HepG2 (cell line): ENCODE data around the gene HAGH. TPM values are rescaled to one million over a fixed set of nuclear protein-coding genes. Genes with fewer than 3 reads are reported as not detected.

Experiments used
- ARHGAP35 ChIP-seq: sonication (generic); formaldehyde crosslinking; IDR thresholded peaks from 2 replicates; pipeline ENCODE4 v1.9.0; 2022; ENCODE audit warnings: mild to moderate bottlenecking, inconsistent platforms, moderate library complexity, missing genetic modification reagents, borderline replicate concordance
- CREB1 ChIP-seq, 2 experiments: fragments of 450-650 bp in 1 of 2; IDR thresholded peaks; 2 replicates each; pipeline ENCODE4 v1.6.1; 2016 to 2017; ENCODE audit warnings: control low read depth in 1 of 2, mild to moderate bottlenecking in 1 of 2, missing compliant biosample characterization in 1 of 2, missing genetic modification characterization in 1 of 2
- FIP1L1 ChIP-seq: fragments of 200-400 bp; formaldehyde crosslinking; IDR thresholded peaks from 2 replicates; pipeline ENCODE4 v1.6.1; 2018; ENCODE audit warnings: low read depth, mild to moderate bottlenecking, low read length, moderate library complexity, borderline replicate concordance; ENCODE audit not compliant: insufficient read depth
- FOXK1 ChIP-seq: sonication (generic); formaldehyde crosslinking; IDR thresholded peaks from 2 replicates; pipeline ENCODE4 v1.4.0; 2020; ENCODE audit warnings: low read depth, missing genetic modification reagents, borderline replicate concordance
- FOXK2 ChIP-seq: fragments of 450-650 bp; IDR thresholded peaks from 2 replicates; pipeline ENCODE4 v1.6.1; 2016
- HNRNPLL ChIP-seq: fragments of 200-400 bp; formaldehyde crosslinking; IDR thresholded peaks from 2 replicates; pipeline ENCODE4 v1.6.1; 2017; ENCODE audit warnings: mild to moderate bottlenecking, low read depth, low read length; ENCODE audit not compliant: poor library complexity, severe bottlenecking
- IRX3 ChIP-seq: sonication (generic); formaldehyde crosslinking; IDR thresholded peaks from 2 replicates; pipeline ENCODE4 v1.8.1; 2023; ENCODE audit warnings: mild to moderate bottlenecking, low read depth, missing genetic modification reagents, borderline replicate concordance
- MTF2 ChIP-seq: sonication (generic); formaldehyde crosslinking; IDR thresholded peaks from 2 replicates; pipeline ENCODE4 v1.5.0; 2020; ENCODE audit warnings: missing genetic modification reagents, borderline replicate concordance
- NAIF1 ChIP-seq: sonication (generic); formaldehyde crosslinking; IDR thresholded peaks from 2 replicates; pipeline ENCODE4 v1.5.0; 2020; ENCODE audit warnings: mild to moderate bottlenecking, missing genetic modification reagents, borderline replicate concordance
- RARA ChIP-seq: IDR thresholded peaks from 2 replicates; pipeline ENCODE4 v1.6.1; 2016; ENCODE audit warnings: missing genetic modification reagents, missing compliant biosample characterization
- RFX5 ChIP-seq: IDR thresholded peaks from 2 replicates; pipeline ENCODE4 v1.6.1; 2011; ENCODE audit warnings: low read depth, low read length, improper control_type of control experiment
- SALL1 ChIP-seq: sonication (generic); formaldehyde crosslinking; IDR thresholded peaks from 2 replicates; pipeline ENCODE4 v1.8.0; 2022; ENCODE audit warnings: mild to moderate bottlenecking, missing genetic modification reagents
- SMAD1 ChIP-seq: sonication (generic); formaldehyde crosslinking; IDR thresholded peaks from 2 replicates; pipeline ENCODE4 v1.4.0; 2020; ENCODE audit warnings: missing genetic modification reagents, low read depth, mild to moderate bottlenecking, borderline replicate concordance
- SMAD9 ChIP-seq: sonication (generic); formaldehyde crosslinking; IDR thresholded peaks from 2 replicates; pipeline ENCODE4 v1.5.1; 2020; ENCODE audit warnings: mild to moderate bottlenecking, missing genetic modification reagents
- SNRNP70 ChIP-seq: fragments of 200-400 bp; formaldehyde crosslinking; IDR thresholded peaks from 2 replicates; pipeline ENCODE4 v1.6.1; 2017; ENCODE audit warnings: mild to moderate bottlenecking, low read depth, low read length, moderate library complexity
- YY1 ChIP-seq: IDR thresholded peaks from 2 replicates; pipeline ENCODE4 v1.6.1; 2011; ENCODE audit warnings: low read length, low read depth, moderate library complexity, mild to moderate bottlenecking; ENCODE audit not compliant: insufficient read depth, insufficient replicate concordance
- ZNF207 ChIP-seq: fragments of 450-650 bp; IDR thresholded peaks from 2 replicates; pipeline ENCODE4 v1.6.1; 2016; ENCODE audit warnings: antibody characterized with exemption, borderline replicate concordance
- ZNF263 ChIP-seq: sonication (generic); formaldehyde crosslinking; IDR thresholded peaks from 2 replicates; pipeline ENCODE4 v1.4.0; 2020; ENCODE audit warnings: missing genetic modification reagents
- ZNF468 ChIP-seq: sonication (generic); formaldehyde crosslinking; IDR thresholded peaks from 2 replicates; pipeline ENCODE4 v1.8.0; 2022; ENCODE audit warnings: mild to moderate bottlenecking, moderate library complexity, missing genetic modification reagents
- ZNF567 ChIP-seq: sonication (generic); formaldehyde crosslinking; IDR thresholded peaks from 2 replicates; pipeline ENCODE4 v1.8.1; 2023; ENCODE audit warnings: mild to moderate bottlenecking, missing genetic modification reagents, borderline replicate concordance
- ZNF572 ChIP-seq: sonication (generic); formaldehyde crosslinking; IDR thresholded peaks from 2 replicates; pipeline ENCODE4 v1.5.1; 2020; ENCODE audit warnings: mild to moderate bottlenecking, missing genetic modification reagents
- ZNF709 ChIP-seq: sonication (generic); formaldehyde crosslinking; IDR thresholded peaks from 2 replicates; pipeline ENCODE4 v1.5.0; 2020; ENCODE audit warnings: mild to moderate bottlenecking, missing genetic modification reagents
- ZNF720 ChIP-seq: sonication (generic); formaldehyde crosslinking; IDR thresholded peaks from 2 replicates; pipeline ENCODE4 v1.4.0; 2020; ENCODE audit warnings: missing genetic modification reagents
- ZSCAN31 ChIP-seq: sonication (generic); formaldehyde crosslinking; IDR thresholded peaks from 2 replicates; pipeline ENCODE4 v1.5.0; 2020; ENCODE audit warnings: low read depth, mild to moderate bottlenecking, missing genetic modification reagents
- polyA plus RNA-seq, 8 experiments: library from polyadenylated mRNA; depleted of rRNA in 3 of 8; stranded (reverse) in 7 of 8; unstranded in 1 of 8; fragments of >200 nt; fragmentation: Illumina TruSeq in 4 of 8; extraction: Trizol in 4 of 8; gene quantifications; 2 replicates each; pipeline versions ENCODE4 v1.2.1 to v1.2.3, GENCODE V29; 2011 to 2016; ENCODE audit warnings: low read depth in 4 of 8, missing spikeins in 1 of 8, mixed read lengths in 1 of 8; ENCODE audit not compliant: insufficient read depth in 1 of 8
- total RNA-seq, 5 experiments: library from RNA; depleted of rRNA; stranded (reverse); fragments of >200 nt; fragmentation: Illumina TruSeq; extraction: Trizol; gene quantifications; 2 replicates each; pipeline ENCODE4 v1.2.3, GENCODE V29; 2016; ENCODE audit warnings: low read depth in 1 of 5
- TF ChIP-seq, protein P1 (sequence below): IDR thresholded peaks from 2 replicates; pipeline ENCODE4 v1.6.1; 2016
- TF ChIP-seq, protein P2 (sequence below): IDR thresholded peaks from 2 replicates; pipeline ENCODE4 v1.6.1; 2018; ENCODE audit warnings: missing genetic modification reagents
- TF ChIP-seq, protein P3 (sequence below): sonication (generic); formaldehyde crosslinking; IDR thresholded peaks from 2 replicates; pipeline ENCODE4 v1.5.0; 2020; ENCODE audit warnings: missing genetic modification reagents

HAGH gene
- total and polyA plus RNA-seq, 2 of the 13 experiments (the other 11 are each of a cell fraction or from before 2014, with no cell fraction given), result 70.4 to 95.4 TPM

DNA sequence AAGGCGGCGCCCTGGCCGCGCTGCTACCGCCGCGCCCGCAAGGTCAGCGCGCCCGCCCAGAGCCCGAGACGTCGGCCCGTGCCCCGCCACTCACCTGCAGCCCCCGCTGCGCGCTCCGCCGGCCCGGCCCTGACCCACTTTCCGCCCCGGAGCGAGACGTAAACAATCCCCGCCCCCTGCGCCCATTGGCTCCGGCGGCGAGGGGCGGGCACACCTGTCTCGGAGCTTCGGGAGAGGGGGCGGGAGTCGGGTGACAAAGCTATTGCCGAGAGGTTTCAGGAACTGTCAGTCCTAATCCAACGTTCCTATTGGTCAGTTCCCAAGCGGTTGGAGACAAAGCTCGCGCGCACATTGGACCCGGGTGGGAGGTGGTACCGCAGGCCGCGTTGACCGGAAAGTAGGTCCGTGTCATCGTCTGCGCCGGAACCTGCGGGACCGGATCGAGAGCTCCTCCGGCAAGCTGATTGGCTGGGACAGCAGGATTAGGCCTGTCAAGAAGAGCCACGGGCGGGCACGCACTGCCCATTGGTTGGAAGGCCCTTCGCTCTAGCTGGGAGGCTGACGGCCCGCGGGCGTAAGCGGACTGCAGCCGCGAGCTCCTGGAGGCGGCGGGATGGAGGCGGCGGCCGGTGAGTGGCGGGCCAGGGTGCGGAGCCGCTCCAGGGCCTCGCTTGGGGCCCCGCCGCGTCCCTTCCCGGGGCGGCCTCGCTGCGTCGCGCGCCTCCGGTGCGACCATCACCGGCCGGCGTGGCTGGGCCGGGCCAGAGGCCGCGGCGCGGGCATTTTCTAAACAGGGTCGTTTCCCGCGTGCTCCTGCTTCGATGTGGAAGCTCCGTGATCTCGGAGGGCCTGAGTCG lies 44.0 kb downstream of the HAGH start, which contains the start of the genes NUBP2 and SPSB3 (continued):
- TF ChIP-seq NAIF1 (CRISPR knock-in tag), result no peak
- TF ChIP-seq ZNF263 (CRISPR knock-in tag), result no peak
- TF ChIP-seq ARHGAP35, result no peak
- TF ChIP-seq YY1, result peak; percentile 59
- no peak for TF ChIP-seq ZNF720 (CRISPR knock-in tag)
- TF ChIP-seq ZNF572, result no peak
- TF ChIP-seq FIP1L1, result no peak
- TF ChIP-seq, protein P1, sequence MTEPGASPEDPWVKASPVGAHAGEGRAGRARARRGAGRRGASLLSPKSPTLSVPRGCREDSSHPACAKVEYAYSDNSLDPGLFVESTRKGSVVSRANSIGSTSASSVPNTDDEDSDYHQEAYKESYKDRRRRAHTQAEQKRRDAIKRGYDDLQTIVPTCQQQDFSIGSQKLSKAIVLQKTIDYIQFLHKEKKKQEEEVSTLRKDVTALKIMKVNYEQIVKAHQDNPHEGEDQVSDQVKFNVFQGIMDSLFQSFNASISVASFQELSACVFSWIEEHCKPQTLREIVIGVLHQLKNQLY (CRISPR knock-in tag), result no peak
- 0 out of 2 replicates have a peak, but pooled peaks have one; percentile 75 for TF ChIP-seq ZNF567
- TF ChIP-seq MTF2 (CRISPR knock-in tag), result no peak
- TF ChIP-seq RARA (CRISPR knock-in tag), result peak; percentile 62; the same call in 1 of the 2 replicates
- TF ChIP-seq ZNF207, result no peak
- no peak for TF ChIP-seq ZNF468 (CRISPR knock-in tag)
- peak; percentile 48 for TF ChIP-seq SALL1
- peak; percentile 87 for TF ChIP-seq HNRNPLL
- TF ChIP-seq FOXK2, result peak; percentile 56; the same call in 1 of the 2 replicates
- TF ChIP-seq, protein P2, sequence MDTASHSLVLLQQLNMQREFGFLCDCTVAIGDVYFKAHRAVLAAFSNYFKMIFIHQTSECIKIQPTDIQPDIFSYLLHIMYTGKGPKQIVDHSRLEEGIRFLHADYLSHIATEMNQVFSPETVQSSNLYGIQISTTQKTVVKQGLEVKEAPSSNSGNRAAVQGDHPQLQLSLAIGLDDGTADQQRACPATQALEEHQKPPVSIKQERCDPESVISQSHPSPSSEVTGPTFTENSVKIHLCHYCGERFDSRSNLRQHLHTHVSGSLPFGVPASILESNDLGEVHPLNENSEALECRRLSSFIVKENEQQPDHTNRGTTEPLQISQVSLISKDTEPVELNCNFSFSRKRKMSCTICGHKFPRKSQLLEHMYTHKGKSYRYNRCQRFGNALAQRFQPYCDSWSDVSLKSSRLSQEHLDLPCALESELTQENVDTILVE (CRISPR knock-in tag), result peak; percentile 81; the same call in 1 of the 2 replicates
- TF ChIP-seq FOXK1, result peak; percentile 83
- TF ChIP-seq SNRNP70, result no peak
- peak; percentile 98 for TF ChIP-seq CREB1 (IDR thresholded peaks at IDR 0.05)
- peak; percentile 99 for TF ChIP-seq CREB1 (CRISPR knock-in tag; IDR thresholded peaks at IDR 0.05)
- 0 out of 2 replicates have a peak, but pooled peaks have one; percentile 56 for TF ChIP-seq SMAD1
- peak; percentile 71; the same call in 1 of the 2 replicates for TF ChIP-seq ZSCAN31
- TF ChIP-seq RFX5, result peak; percentile 59; the same call in 1 of the 2 replicates
- TF ChIP-seq SMAD9, result no peak
- no peak for TF ChIP-seq ZNF709 (CRISPR knock-in tag)
- TF ChIP-seq, protein P3, sequence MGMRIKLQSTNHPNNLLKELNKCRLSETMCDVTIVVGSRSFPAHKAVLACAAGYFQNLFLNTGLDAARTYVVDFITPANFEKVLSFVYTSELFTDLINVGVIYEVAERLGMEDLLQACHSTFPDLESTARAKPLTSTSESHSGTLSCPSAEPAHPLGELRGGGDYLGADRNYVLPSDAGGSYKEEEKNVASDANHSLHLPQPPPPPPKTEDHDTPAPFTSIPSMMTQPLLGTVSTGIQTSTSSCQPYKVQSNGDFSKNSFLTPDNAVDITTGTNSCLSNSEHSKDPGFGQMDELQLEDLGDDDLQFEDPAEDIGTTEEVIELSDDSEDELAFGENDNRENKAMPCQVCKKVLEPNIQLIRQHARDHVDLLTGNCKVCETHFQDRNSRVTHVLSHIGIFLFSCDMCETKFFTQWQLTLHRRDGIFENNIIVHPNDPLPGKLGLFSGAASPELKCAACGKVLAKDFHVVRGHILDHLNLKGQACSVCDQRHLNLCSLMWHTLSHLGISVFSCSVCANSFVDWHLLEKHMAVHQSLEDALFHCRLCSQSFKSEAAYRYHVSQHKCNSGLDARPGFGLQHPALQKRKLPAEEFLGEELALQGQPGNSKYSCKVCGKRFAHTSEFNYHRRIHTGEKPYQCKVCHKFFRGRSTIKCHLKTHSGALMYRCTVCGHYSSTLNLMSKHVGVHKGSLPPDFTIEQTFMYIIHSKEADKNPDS (CRISPR knock-in tag), result no peak
- TF ChIP-seq IRX3 (CRISPR knock-in tag), result no peak
